Activated CD4-positive, alpha-beta T cell treated with anti-CD3 and anti-CD28 coated beads for 48 hours (primary cell): ENCODE data around the gene DOCK1.

ENCODE experiments used
- DNase-seq: peaks from one replicate; pipeline ENCODE4 v3.0.0-alpha.2; 2020

The DOCK1 gene

DNA sequence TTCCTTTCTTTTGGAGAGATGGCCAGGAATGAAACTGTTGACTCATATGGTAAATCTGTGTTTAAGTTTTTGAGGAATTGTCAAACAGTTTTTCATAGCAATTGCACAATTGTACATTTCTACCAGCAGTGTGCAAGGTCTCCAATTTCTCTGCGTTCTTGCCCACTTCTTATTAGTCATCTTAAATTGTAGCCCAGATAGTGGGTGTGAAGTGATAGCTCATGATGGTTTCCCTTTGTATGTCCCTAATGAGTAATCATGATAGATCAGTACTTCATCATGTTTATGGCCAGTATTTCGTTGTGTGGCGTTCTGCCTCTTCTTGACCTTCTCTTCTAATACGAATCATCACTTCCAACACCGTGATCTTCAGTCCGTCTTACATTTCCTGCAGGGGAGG is 136.3 kb downstream of the DOCK1 start:
- no peak for DNase-seq

GRCh38 chr10:127043301-127043700 is 138.1 kb downstream of the DOCK1 start:
- DNase-seq, result no peak

DNA sequence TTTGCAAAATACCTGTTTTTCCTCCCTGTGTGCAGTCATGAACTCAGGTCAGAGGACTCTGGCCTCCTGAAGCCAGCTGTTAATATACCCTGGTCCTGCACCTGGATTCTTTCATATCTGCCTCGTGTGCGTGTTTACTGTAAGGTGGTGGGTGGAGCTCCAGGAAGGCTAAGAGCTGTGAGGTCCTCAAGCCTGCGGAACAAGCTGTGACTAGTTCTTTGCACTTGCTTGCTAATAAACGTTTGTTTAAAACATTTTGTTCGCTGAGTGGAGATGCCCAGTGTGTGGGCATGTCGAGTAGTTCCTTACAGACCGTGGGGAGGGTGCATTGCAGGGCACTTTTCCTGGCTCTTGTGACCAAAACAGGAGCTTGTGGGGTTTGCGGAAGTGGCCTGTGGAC is 139.0 kb downstream of the DOCK1 start:
- no peak for DNase-seq

DNA sequence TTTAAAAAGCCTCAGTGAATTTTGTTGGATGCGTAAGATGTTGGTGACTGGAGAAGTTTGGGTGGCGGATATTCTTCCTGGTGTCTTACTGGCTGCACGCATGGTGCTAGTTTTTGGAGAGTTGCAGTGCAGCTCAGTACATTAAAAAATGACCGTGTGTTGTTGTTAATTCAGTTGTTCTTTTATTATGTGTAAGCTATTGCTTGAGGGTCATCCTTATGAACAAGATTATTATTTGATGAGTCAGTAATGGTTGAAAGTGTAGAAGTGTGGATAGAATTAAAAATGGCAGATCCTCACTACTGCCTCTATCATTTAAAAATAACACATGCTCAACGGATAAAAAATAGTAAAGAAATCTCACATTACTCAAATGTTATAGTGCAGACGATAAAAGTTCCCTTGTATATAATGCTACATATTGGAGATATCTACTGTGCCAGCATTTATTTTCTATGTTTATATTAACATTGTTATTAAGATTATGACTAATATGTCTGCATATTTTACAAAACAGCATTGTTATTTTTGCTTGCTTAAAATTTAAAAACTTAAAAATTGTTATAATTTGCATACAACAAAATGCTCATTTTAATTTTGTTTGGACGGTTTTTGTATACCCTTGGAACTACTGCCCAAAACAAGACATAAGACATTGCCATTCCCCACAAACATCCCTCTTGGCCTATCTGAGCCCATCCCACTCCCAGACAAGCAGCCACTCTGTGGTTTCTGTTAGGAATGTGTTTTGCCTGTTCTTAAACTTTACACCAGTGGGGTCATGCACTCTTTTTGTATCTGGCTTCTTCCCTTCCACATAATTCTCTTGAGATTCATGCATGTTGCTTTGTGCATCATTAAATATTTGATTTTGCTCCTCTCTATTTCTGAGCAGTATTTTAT is 142.0 kb downstream of the DOCK1 start:
- no peak for DNase-seq

DNA sequence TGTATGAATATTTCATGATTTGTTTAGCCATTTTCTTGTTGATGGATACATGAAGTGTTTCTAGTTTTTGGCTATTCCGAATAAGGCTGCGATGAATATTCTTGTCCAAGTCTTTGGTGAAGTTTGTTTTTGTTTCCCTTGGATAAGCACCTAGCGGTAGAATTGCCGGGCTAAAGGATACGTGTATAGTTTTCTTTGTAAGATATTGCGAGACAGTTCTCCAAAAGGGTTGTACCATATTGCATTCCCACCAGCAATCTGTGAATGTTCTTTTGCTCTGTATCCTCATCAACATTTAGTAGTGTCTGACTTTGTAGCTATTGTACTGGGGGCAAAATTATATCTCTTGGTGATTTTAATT is 142.6 kb downstream of the DOCK1 start:
- DNase-seq, result no peak

GRCh38 chr10:127048630-127049029 is 143.4 kb downstream of the DOCK1 start:
- DNase-seq, result no peak

DNA sequence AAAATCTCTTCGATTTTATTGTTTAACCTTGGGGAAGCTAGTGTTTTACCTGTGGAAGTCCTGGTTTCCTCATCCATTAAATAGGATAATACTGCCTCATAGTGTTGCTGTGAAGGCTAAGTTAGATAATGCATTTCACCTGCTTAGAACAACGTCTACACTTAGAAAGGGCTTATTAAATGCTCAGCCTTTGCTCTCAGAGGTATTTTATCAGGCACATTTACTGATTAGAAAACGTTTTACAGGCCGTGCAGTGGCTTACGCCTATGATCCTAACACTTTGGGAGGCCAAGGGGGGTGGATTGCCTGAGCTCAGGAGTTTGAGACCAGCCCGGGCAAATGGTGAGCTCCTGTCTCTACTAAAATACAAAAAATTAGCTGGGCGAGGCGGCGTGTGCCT is 146.8 kb downstream of the DOCK1 start:
- no peak for DNase-seq

DNA sequence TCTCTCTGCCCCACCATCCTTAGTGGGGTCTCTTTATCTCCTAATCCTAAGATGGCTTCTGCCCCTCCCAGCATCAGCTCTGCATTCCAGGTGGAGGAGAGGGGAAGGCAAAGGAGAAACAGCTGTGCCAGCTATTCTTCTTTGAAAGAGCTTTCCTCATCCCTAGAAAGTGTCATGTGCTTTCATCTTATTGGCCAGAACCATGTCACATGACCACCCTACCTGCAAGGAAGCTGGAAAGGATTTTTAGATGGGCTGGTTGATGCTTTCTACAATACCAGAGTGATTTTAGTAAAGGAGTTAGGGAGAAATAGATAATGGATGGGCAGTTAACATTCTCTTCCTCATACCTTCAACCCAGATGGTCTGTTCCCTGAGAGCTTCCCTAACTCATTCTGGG is 150.0 kb downstream of the DOCK1 start:
- no peak for DNase-seq

- no peak for DNase-seq
Observed at GRCh38 chr10:127059314-127059713, 154.1 kb downstream of the DOCK1 start.

DNA sequence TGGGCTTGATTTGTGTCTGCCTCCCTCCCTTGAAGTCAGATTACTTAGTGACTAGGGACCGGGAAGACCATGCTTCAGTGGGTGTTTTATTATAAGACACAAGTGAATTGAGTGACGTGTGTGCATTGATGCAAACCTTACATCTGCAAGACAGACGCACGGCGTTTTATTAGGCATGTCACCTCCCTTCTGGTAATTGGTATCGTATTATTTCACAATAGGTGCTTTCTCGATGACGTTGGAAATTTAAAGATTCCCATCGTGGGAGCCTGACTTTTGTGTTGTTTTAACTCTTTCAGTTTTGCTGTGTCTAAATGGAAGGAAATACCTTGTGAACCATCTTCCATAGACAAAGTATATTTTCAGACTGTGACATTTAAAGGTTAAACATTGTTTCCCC is 158.5 kb downstream of the DOCK1 start:
- DNase-seq, result no peak

GRCh38 chr10:127064474-127064873 is 159.2 kb downstream of the DOCK1 start:
- DNase-seq, result no peak

GRCh38 chr10:127067542-127068194 is 162.4 kb downstream of the DOCK1 start:
- no peak for DNase-seq

DNA sequence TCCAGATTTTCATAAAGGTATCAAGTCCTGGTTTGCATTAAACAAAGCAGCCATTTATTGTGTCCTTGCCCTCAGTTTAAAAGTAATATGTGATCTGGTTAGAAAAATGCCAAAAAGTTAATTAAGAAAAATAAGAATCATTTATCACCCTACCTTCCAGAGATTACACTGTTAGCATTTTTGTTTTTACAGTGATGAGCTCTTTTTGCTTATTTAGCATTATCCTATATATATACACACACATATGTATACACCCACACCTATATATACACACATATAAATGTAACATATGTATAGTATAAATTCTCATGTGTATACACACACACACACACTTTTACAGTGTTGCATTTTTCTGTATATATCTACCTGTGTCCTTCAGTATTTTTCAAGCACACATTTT is 163.3 kb downstream of the DOCK1 start:
- no peak for DNase-seq

- DNase-seq, result no peak
Observed at GRCh38 chr10:127069436-127069835, 164.2 kb downstream of the DOCK1 start.

DNA sequence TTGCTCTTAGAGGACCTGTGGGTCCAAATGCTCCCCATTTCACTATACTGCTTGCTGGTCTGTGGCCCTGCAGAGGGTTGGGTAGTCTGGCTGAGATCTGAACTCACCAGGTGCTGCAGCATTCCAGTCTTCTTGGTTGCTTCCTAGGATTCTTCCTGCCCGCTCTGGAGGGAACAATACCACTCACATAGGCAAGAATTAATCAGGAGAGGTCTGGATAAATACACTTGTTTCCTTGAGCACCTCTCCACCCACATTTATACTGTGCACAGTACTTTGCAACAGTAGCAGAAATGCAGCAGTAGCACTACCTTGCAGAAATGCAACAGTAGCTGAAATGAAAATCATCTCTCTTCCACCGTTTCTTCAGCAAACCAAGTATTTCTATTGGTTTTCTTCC is 165.9 kb downstream of the DOCK1 start:
- no peak for DNase-seq

DNA sequence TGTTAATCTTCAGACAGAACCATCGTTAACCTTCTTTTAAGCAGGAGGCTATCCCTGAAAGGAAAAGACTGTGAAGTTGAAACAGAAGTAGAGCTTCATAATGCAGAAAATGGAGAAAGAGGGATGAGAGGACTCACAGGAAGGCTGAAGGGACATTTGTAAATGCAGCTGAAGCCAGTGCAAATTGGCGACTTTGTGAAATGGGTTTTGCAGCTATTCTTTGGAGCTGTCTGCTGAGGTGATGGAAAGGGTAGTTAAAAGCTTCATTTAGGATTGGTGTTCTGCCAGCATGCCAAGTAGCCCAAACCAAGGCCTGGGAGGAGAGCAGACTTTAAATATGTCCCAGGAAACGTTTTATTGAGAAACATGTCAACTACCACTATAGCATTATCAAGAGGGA is 168.4 kb downstream of the DOCK1 start:
- no peak for DNase-seq

- DNase-seq, result no peak
Observed at GRCh38 chr10:127079392-127079791, 174.2 kb downstream of the DOCK1 start.

- DNase-seq, result no peak
Observed at GRCh38 chr10:127080317-127080716, 175.1 kb downstream of the DOCK1 start.

DNA sequence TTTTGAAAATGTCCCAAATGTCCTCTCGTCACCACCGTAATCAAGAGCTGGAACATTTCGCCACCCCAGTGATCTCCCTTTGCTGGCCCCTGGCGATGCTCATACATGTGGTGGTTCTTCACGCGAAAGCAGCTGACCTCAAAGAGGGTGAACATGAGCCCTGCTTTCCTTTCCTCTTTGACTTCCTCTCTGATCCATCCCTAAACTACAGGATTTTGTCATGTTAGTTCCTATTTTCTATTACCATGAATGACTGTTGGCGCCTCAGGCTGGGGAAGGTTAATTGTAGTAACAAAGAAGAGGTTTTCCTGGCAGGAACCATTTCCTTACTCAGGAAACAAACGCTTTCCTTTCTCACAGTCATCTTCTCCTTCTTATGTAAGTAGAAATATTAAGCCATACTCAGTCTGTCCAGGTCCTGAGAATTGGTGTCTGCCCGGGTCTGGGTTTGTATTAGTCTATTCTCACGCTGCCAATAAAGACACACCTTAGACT is 176.7 kb downstream of the DOCK1 start:
- no peak for DNase-seq

DNA sequence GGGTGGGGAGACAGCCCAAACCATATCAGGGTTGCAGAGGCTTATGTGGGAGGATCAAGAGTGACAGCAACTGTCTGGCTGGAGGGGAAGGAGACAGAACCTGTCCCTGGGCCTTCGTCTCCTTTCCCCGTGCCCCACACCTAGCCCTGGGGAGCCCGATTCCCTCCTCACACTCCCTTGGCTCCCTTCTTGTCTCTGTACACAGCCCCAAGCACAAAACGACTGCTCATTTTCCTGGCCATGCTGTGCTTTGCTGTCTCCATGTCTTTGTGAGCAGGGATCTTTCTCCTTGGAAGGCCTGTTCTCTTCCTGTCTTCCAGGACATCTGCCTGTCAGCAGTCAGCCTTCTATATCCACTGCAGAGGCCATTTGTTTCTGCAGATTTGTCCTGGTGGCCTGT is 177.4 kb downstream of the DOCK1 start:
- DNase-seq, result no peak

DNA sequence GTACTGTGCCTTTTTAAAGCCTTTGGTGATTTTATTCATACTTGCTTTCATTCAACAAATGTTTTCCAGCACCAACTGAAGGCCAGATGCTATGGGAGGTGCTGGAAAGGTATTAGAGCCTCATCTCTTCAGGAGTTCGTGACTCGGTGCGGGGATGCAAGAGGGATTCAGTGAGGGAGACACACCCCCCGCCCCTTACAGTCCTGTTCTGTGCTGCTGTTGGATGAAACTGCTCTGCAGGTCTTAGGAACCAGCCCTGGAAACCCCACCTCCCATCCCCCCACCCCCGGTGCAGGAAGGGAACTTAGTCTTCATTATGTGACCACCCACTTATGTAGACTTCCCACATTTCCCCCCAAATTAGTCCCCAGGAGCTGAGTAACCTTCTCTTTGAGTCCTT is 180.7 kb downstream of the DOCK1 start:
- no peak for DNase-seq

DNA sequence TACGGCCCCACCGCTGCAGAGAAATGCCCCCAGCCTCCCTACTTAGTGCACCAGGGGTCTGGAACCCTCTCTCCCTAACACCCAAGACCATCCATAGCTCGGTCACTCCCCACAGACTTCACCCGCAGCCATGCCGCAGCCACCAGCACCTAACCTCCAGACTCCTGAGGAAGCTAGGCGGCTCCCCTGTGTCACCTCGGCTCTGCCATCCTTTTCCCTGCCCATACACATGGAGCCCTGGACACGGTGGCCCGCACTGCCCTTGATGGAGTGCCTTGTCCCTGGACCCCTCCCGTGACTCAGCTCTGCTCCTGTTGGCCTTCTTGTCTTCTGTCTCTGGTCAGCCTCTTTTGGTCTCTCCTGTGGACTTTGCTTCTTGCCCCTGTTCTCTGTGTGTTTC is 183.7 kb downstream of the DOCK1 start:
- no peak for DNase-seq

DNA sequence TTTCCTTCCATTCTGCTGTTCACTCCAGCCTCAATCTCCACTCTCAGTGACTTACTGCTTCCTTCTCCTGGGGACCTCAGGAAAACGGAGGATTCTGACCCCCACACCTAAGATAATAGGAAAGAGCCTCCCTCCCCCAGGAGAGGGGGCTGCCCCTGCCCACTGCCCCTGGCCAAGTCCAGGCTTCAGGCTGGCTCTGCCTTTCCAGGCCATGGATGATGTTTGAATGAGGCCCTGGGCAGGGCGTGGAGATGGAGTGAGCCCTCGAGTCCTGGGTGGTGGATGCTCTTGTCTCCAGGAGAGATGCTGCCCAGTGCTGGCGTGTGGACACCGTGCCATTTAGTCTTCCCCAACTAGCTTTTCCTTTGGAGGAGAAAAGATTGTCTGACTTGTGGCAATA is 184.2 kb downstream of the DOCK1 start:
- DNase-seq, result no peak

- no peak for DNase-seq
Observed at GRCh38 chr10:127090138-127090537, 184.9 kb downstream of the DOCK1 start.

DNA sequence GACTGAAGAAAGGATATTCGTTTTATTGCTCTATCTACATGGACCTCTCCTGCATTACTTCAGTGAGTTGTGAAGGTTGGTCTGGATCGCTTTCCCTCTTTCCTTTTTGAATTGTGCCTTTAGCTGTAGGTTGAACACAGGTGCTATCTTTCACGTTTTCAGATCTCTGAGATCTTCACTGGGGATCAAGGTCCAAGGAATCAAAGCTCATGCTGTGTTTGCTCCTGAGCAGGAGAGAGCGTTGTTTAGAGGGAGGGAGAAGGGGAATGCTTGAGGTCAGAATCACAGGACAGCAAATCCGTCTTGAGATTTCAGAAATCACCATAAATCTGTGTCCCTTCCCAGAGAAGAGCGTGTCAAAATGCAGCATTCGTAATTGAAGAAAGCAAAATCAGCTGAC is 186.1 kb downstream of the DOCK1 start:
- DNase-seq, result no peak
